GM23338 (cell line): ENCODE data around the gene SAMD10. TPM values are rescaled to one million over a fixed set of nuclear protein-coding genes. Genes with fewer than 3 reads are reported as not detected.

ENCODE experiments used
- ATAC-seq: fragments of 200-7000 bp; cut with Tn5 transposase; 3 replicates; pipeline ENCODE4 v1.9.1; 2020
- DNase-seq: peaks from one replicate; pipeline ENCODE4 v3.0.0-alpha.2; 2015; ENCODE audit warnings: low spot score
- H2AFZ ChIP-seq: fragments of 200-600 bp; sonication (generic); 2 replicates; pipeline ENCODE4 v1.8.0; 2016; ENCODE audit warnings: antibody characterized with exemption, mild to moderate bottlenecking, moderate library complexity
- H3F3A ChIP-seq: fragments of 200-600 bp; sonication (generic); replicated peaks from 2 replicates; pipeline ENCODE4 v1.8.0; 2017; ENCODE audit warnings: antibody characterized with exemption, mixed run types, low read depth
- H3K27ac ChIP-seq: fragments of 200-600 bp; sonication (generic); 2 replicates; pipeline ENCODE4 v1.6.1; 2016; ENCODE audit warnings: low read depth
- H3K27me3 ChIP-seq: fragments of 200-600 bp; sonication (generic); 2 replicates; pipeline ENCODE4 v1.8.0; 2016; ENCODE audit warnings: mild to moderate bottlenecking, mixed run types, moderate library complexity; ENCODE audit not compliant: insufficient read depth
- H3K36me3 ChIP-seq: fragments of 200-600 bp; sonication (generic); 2 replicates; pipeline ENCODE4 v1.8.0; 2016; ENCODE audit warnings: mild to moderate bottlenecking; ENCODE audit not compliant: insufficient read depth
- H3K4me1 ChIP-seq: fragments of 200-600 bp; sonication (generic); 2 replicates; pipeline ENCODE4 v1.8.0; 2016; ENCODE audit warnings: mild to moderate bottlenecking, moderate library complexity; ENCODE audit not compliant: insufficient read depth
- H3K4me2 ChIP-seq: fragments of 200-600 bp; sonication (generic); 2 replicates; pipeline ENCODE4 v1.7.1; 2017; ENCODE audit warnings: mixed run types
- H3K4me3 ChIP-seq: fragments of 200-600 bp; sonication (generic); 2 replicates; pipeline ENCODE4 v1.6.1; 2016; ENCODE audit warnings: mixed run types
- H3K79me2 ChIP-seq: fragments of 200-600 bp; sonication (generic); replicated peaks from 2 replicates; pipeline ENCODE4 v1.8.0; 2017; ENCODE audit warnings: mild to moderate bottlenecking; ENCODE audit not compliant: insufficient read depth
- H3K9me2 ChIP-seq: fragments of 200-600 bp; sonication (generic); 2 replicates; pipeline ENCODE4 v1.8.0; 2017; ENCODE audit not compliant: insufficient read depth
- H4K20me1 ChIP-seq: fragments of 200-600 bp; sonication (generic); replicated peaks from 2 replicates; pipeline ENCODE4 v1.8.0; 2017; ENCODE audit warnings: mild to moderate bottlenecking; ENCODE audit not compliant: insufficient read depth
- H3K27ac Mint-ChIP-seq: 2 replicates; pipeline ENCODE4 v1.8.0; 2020; ENCODE audit warnings: inconsistent platforms, mild to moderate bottlenecking, moderate library complexity, mixed read lengths
- H3K27me3 Mint-ChIP-seq: 3 replicates; pipeline ENCODE4 v1.8.0; 2022; ENCODE audit warnings: low read depth, mild to moderate bottlenecking, moderate library complexity, mixed read lengths, inconsistent platforms; ENCODE audit not compliant: insufficient read depth, poor library complexity
- H3K36me3 Mint-ChIP-seq: 3 replicates; pipeline ENCODE4 v1.8.0; 2021; ENCODE audit warnings: low read depth, mild to moderate bottlenecking, inconsistent platforms, moderate library complexity, mixed read lengths
- H3K4me1 Mint-ChIP-seq: 3 replicates; pipeline ENCODE4 v1.8.0; 2020; ENCODE audit warnings: mild to moderate bottlenecking, inconsistent platforms, mixed read lengths
- H3K4me3 Mint-ChIP-seq: 3 replicates; pipeline ENCODE4 v1.8.0; 2021; ENCODE audit warnings: moderate library complexity, mild to moderate bottlenecking, inconsistent platforms, mixed read lengths
- H3K9me3 Mint-ChIP-seq: 3 replicates; pipeline ENCODE4 v1.8.0; 2020; ENCODE audit warnings: moderate library complexity, mild to moderate bottlenecking, inconsistent platforms, mixed read lengths
- CREB1 ChIP-seq: fragments of 250-450 bp; sonication (Bioruptor Pico); IDR thresholded peaks from 2 replicates; pipeline ENCODE4 v1.5.0; 2020; ENCODE audit warnings: low read depth, mild to moderate bottlenecking, moderate library complexity
- EZH2 ChIP-seq: fragments of 200-600 bp; sonication (generic); IDR thresholded peaks from one replicate; pipeline ENCODE4 v1.8.0; 2017; ENCODE audit warnings: antibody characterized with exemption, mild to moderate bottlenecking, low read depth; ENCODE audit not compliant: unreplicated experiment
- EZH2phosphoT487 ChIP-seq: fragments of 200-600 bp; sonication (generic); IDR thresholded peaks from one replicate; pipeline ENCODE4 v1.8.1; 2018; ENCODE audit warnings: antibody characterized with exemption; ENCODE audit not compliant: unreplicated experiment
- JUNB ChIP-seq: IDR thresholded peaks from one replicate; pipeline ENCODE4 v1.6.1; 2016; ENCODE audit warnings: antibody characterized with exemption; ENCODE audit not compliant: unreplicated experiment
- POLR2AphosphoS5 ChIP-seq: IDR thresholded peaks from 2 replicates; pipeline ENCODE4 v1.6.1; 2016; ENCODE audit warnings: antibody characterized with exemption, low read depth
- STAT1 ChIP-seq: IDR thresholded peaks from one replicate; pipeline ENCODE4 v1.6.1; 2016; ENCODE audit warnings: antibody characterized with exemption; ENCODE audit not compliant: unreplicated experiment
- ZNF114 ChIP-seq: fragments of 250-450 bp; sonication (Bioruptor Pico); IDR thresholded peaks from 2 replicates; pipeline ENCODE4 v1.5.0; 2020; ENCODE audit warnings: mild to moderate bottlenecking, moderate library complexity
- polyA plus RNA-seq: library from polyadenylated mRNA; unstranded; fragments of >200 nt; fragmentation: Nextera tagmentation; extraction: Ambion mirVana; gene quantifications from 2 replicates; pipeline ENCODE4 v1.2.1, GENCODE V29; 2016
- total RNA-seq: library from RNA; depleted of rRNA; stranded (reverse); fragments of >200 nt; shearing (Covaris generic); gene quantifications from 2 replicates; pipeline ENCODE4 v1.2.3, GENCODE V29; 2014
- TF ChIP-seq, protein P1 (sequence below): IDR thresholded peaks from 2 replicates; pipeline ENCODE4 v1.6.1; 2016; ENCODE audit warnings: antibody characterized with exemption
- TF ChIP-seq, protein P2 (sequence below): IDR thresholded peaks from one replicate; pipeline ENCODE4 v1.6.1; 2018; ENCODE audit warnings: antibody characterized with exemption; ENCODE audit not compliant: unreplicated experiment
- TF ChIP-seq, protein P3 (sequence below), 2 experiments: fragments of 200-600 bp in 1 of 2; sonication (generic) in 1 of 2; conservative IDR thresholded peaks; 2 replicates each; pipeline versions ENCODE4 v1.5.1 to v1.6.1; 2016 to 2017; ENCODE audit warnings: antibody characterized with exemption in 2 of 2, low read depth in 2 of 2, mild to moderate bottlenecking in 2 of 2, moderate library complexity in 1 of 2

SAMD10 gene
- total and polyA plus RNA-seq, 2 experiments from 2014 or later = 2.1 to 7.3 TPM

DNA sequence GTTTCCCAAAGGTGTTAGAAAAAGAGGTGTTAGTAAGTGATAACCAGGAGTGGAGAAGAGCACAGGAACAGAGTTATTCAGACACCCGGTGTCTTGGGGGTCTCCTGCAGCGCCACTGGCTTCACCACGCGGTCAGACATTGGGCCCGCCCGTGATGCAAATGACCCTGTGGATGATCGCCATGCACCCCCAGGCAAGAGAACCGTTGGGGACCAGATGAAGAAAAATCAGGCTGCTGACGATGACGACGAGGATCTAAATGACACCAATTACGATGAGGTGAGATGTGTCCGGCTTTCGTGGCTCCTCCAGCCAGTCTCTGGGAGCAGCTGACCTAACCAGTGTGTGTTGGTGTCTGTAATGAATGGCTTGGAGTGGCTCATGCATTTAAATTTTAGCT lies 3.5 kb upstream of the SAMD10 start:
- Mint-ChIP-seq H3K27me3 (peaks cover 12% of the 10 kb centered on the region), H3K4me1 (peaks cover 25% of the 10 kb centered on the region), H3K4me3 (peak overlapping the region; percentile 48), H3K36me3 (peaks cover 48% of the 10 kb centered on the region), H3K9me3 (no peaks in the 10 kb centered on the region; the same call in 2 of the 3 replicates), H3K27ac (no peak overlapping the region)
- no peak overlapping the region for H3K27ac ChIP-seq
- peaks cover 20% of the 10 kb centered on the region for H3F3A ChIP-seq
- peaks cover 29% of the 10 kb centered on the region for H3K79me2 ChIP-seq
- TF ChIP-seq, protein P1, sequence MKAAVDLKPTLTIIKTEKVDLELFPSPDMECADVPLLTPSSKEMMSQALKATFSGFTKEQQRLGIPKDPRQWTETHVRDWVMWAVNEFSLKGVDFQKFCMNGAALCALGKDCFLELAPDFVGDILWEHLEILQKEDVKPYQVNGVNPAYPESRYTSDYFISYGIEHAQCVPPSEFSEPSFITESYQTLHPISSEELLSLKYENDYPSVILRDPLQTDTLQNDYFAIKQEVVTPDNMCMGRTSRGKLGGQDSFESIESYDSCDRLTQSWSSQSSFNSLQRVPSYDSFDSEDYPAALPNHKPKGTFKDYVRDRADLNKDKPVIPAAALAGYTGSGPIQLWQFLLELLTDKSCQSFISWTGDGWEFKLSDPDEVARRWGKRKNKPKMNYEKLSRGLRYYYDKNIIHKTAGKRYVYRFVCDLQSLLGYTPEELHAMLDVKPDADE = no peak
- no peak for TF ChIP-seq EZH2phosphoT487
- no peak for TF ChIP-seq STAT1
- TF ChIP-seq JUNB = no peak
- H3K9me2 ChIP-seq = no peaks in the 10 kb centered on the region
- DNase-seq = no peak
- no peak overlapping the region for H3K4me2 ChIP-seq
- H4K20me1 ChIP-seq = peaks cover 13% of the 10 kb centered on the region
- peaks cover 27% of the 10 kb centered on the region for H3K36me3 ChIP-seq
- peaks cover 18% of the 10 kb centered on the region for H3K4me1 ChIP-seq
- no peak overlapping the region for H3K4me3 ChIP-seq
- no peak for ATAC-seq
- H3K27me3 ChIP-seq = peaks cover 13% of the 10 kb centered on the region
- no peak overlapping the region for H2AFZ ChIP-seq

DNA sequence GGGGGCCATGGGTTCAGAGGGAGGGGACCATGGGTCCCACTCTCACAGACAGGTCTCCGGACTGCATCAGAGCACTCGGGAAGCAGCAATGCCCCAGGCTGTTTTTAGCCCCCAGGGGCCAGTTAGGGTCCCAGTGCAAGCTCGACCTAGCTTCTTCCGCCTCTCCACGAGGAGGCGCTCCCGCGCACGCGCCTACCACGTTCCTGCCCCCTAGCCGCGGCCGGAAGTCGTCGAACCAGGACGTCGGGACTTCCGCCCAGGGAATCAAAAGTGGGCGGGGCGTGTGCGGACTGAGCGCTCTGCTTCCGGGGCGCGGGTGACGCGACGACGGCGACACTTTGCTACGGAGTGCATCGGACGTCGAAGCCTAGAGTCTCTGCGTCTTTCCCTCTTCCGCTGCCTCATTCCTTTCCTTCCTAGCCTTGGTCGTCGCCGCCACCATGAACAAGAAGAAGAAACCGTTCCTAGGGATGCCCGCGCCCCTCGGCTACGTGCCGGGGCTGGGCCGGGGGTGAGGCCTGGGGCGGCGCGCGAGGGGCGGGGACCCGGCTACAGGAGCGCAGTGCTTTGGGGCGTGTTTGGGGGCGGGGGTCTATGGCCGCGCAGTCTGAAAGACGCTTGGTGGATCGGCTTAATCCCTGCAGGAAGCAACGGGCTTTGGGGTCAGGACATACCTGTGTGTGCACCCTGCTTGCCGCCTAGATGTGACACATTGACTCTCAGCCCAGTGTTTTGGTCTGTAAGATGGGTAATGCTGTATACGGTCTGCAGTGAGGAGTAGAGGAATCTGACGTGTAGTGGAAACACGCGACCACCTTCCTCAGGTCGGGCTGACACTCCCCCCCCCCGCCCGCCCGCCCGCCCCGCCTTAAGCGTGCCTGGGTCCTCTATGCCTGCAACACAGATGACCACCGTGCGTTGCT lies 1.6 kb upstream of the SAMD10 start, which contains the start of gene PRPF6:
PRPF6 (plus strand) TSS at position 327 of the 923 bp plus-strand sequence; CDS start at position 441, 114 bp downstream.
- H3K36me3 Mint-ChIP-seq = peaks cover 34% of the 10 kb centered on the region
- peak within 1 kb of the TSS; percentile 96 for H3K4me3 Mint-ChIP-seq
- no peaks in the 10 kb centered on the region; the same call in 2 of the 3 replicates for H3K9me3 Mint-ChIP-seq
- H3K4me1 Mint-ChIP-seq = peaks cover 29% of the 10 kb centered on the region
- H3F3A ChIP-seq = peaks cover 20% of the 10 kb centered on the region
- peak; percentile 99 for DNase-seq
- peaks cover 15% of the 10 kb centered on the region for H3K27me3 ChIP-seq
- H3K36me3 ChIP-seq = peaks cover 16% of the 10 kb centered on the region
- peaks cover 13% of the 10 kb centered on the region for H4K20me1 ChIP-seq
- peaks cover 29% of the 10 kb centered on the region for H3K79me2 ChIP-seq
- peaks cover 18% of the 10 kb centered on the region for H3K4me1 ChIP-seq
- H2AFZ ChIP-seq = peak within 1 kb of the TSS; percentile 93; the same call in 1 of the 2 replicates
- H3K9me2 ChIP-seq = no peaks in the 10 kb centered on the region
- ATAC-seq = peak; percentile 79
- H3K27me3 Mint-ChIP-seq = peaks cover 17% of the 10 kb centered on the region
- H3K27ac Mint-ChIP-seq = peak within 1 kb of the TSS; percentile 95
- H3K4me3 ChIP-seq = peak within 1 kb of the TSS; percentile 98
- H3K27ac ChIP-seq = peak within 1 kb of the TSS; percentile 88; the same call in 1 of the 2 replicates
- peak within 1 kb of the TSS; percentile 93 for H3K4me2 ChIP-seq
- TF ChIP-seq JUNB = no peak
- no peak for TF ChIP-seq EZH2
- TF ChIP-seq, protein P1 = peak; percentile 95
- peak; percentile 96 for TF ChIP-seq CREB1
- TF ChIP-seq POLR2AphosphoS5 = peak; percentile 81
- TF ChIP-seq ZNF114 (CRISPR knock-in tag) = no peak
- TF ChIP-seq, protein P2, sequence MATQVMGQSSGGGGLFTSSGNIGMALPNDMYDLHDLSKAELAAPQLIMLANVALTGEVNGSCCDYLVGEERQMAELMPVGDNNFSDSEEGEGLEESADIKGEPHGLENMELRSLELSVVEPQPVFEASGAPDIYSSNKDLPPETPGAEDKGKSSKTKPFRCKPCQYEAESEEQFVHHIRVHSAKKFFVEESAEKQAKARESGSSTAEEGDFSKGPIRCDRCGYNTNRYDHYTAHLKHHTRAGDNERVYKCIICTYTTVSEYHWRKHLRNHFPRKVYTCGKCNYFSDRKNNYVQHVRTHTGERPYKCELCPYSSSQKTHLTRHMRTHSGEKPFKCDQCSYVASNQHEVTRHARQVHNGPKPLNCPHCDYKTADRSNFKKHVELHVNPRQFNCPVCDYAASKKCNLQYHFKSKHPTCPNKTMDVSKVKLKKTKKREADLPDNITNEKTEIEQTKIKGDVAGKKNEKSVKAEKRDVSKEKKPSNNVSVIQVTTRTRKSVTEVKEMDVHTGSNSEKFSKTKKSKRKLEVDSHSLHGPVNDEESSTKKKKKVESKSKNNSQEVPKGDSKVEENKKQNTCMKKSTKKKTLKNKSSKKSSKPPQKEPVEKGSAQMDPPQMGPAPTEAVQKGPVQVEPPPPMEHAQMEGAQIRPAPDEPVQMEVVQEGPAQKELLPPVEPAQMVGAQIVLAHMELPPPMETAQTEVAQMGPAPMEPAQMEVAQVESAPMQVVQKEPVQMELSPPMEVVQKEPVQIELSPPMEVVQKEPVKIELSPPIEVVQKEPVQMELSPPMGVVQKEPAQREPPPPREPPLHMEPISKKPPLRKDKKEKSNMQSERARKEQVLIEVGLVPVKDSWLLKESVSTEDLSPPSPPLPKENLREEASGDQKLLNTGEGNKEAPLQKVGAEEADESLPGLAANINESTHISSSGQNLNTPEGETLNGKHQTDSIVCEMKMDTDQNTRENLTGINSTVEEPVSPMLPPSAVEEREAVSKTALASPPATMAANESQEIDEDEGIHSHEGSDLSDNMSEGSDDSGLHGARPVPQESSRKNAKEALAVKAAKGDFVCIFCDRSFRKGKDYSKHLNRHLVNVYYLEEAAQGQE = no peak
- TF ChIP-seq, protein P3, sequence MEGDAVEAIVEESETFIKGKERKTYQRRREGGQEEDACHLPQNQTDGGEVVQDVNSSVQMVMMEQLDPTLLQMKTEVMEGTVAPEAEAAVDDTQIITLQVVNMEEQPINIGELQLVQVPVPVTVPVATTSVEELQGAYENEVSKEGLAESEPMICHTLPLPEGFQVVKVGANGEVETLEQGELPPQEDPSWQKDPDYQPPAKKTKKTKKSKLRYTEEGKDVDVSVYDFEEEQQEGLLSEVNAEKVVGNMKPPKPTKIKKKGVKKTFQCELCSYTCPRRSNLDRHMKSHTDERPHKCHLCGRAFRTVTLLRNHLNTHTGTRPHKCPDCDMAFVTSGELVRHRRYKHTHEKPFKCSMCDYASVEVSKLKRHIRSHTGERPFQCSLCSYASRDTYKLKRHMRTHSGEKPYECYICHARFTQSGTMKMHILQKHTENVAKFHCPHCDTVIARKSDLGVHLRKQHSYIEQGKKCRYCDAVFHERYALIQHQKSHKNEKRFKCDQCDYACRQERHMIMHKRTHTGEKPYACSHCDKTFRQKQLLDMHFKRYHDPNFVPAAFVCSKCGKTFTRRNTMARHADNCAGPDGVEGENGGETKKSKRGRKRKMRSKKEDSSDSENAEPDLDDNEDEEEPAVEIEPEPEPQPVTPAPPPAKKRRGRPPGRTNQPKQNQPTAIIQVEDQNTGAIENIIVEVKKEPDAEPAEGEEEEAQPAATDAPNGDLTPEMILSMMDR (conservative IDR thresholded peaks at IDR 0.05; ENCODE audit: low read depth in 2 of 2) = peak; percentile 70 to 94
- TF ChIP-seq STAT1 = no peak
